Mesendoderm (in vitro differentiated cells): ENCODE data around the gene SRP19.
"Not testable (repeated sequence)": the region's sequence is repeated elsewhere in the genome, so short reads cannot be mapped to it uniquely, and the experiment has no call there.

Experiments
- DNase-seq: peaks from one replicate; pipeline ENCODE4 v3.0.0; 2013
- H2AK5ac ChIP-seq: 2 replicates; pipeline ENCODE4 v1.6.1; 2013; ENCODE audit warnings: low read length, inconsistent platforms
- H2BK120ac ChIP-seq: 2 replicates; pipeline ENCODE4 v1.6.1; 2013; ENCODE audit warnings: low read depth, mild to moderate bottlenecking, low read length, moderate library complexity, mixed read lengths
- H2BK15ac ChIP-seq: replicated peaks from 2 replicates; pipeline ENCODE4 v1.6.1; 2013; ENCODE audit warnings: low read depth, mild to moderate bottlenecking, moderate library complexity
- H2BK5ac ChIP-seq: 2 replicates; pipeline ENCODE4 v1.6.1; 2013; ENCODE audit warnings: low read length, inconsistent platforms
- H3K18ac ChIP-seq: 2 replicates; pipeline ENCODE4 v1.6.1; 2013; ENCODE audit warnings: mild to moderate bottlenecking, low read length, mixed read lengths
- H3K23ac ChIP-seq: one replicate; pipeline ENCODE4 v1.6.1; 2013; ENCODE audit warnings: low read length
- H3K27ac ChIP-seq: 2 replicates; pipeline ENCODE4 v1.5.1; 2013; ENCODE audit warnings: low read depth, mild to moderate bottlenecking, inconsistent platforms, low read length, moderate library complexity
- H3K27me3 ChIP-seq: 2 replicates; pipeline ENCODE4 v1.6.1; 2013; ENCODE audit warnings: low read length, control low read depth, mild to moderate bottlenecking, inconsistent platforms; ENCODE audit not compliant: insufficient read depth, poor library complexity
- H3K36me3 ChIP-seq: 2 replicates; pipeline ENCODE4 v1.6.1; 2013; ENCODE audit warnings: low read length, inconsistent platforms; ENCODE audit not compliant: control insufficient read depth, insufficient read depth
- H3K4ac ChIP-seq: one replicate; pipeline ENCODE4 v1.6.1; 2013; ENCODE audit warnings: low read depth, mild to moderate bottlenecking, low read length, moderate library complexity
- H3K4me1 ChIP-seq: 2 replicates; pipeline ENCODE4 v1.6.1; 2013; ENCODE audit warnings: low read depth, low read length, inconsistent platforms; ENCODE audit not compliant: control insufficient read depth
- H3K4me2 ChIP-seq: 2 replicates; pipeline ENCODE4 v1.6.1; 2013; ENCODE audit warnings: low read length
- H3K4me3 ChIP-seq: 2 replicates; pipeline ENCODE4 v1.5.1; 2013; ENCODE audit warnings: mild to moderate bottlenecking, low read length
- H3K56ac ChIP-seq: one replicate; pipeline ENCODE4 v1.6.1; 2013; ENCODE audit warnings: low read length
- H3K79me1 ChIP-seq: 2 replicates; pipeline ENCODE4 v1.6.1; 2013; ENCODE audit warnings: low read length, inconsistent platforms
- H3K79me2 ChIP-seq: 2 replicates; pipeline ENCODE4 v1.6.1; 2013; ENCODE audit warnings: mild to moderate bottlenecking, low read length; ENCODE audit not compliant: control insufficient read depth, insufficient read depth
- H3K9ac ChIP-seq: 2 replicates; pipeline ENCODE4 v1.6.1; 2013; ENCODE audit warnings: low read length, inconsistent platforms
- H4K5ac ChIP-seq: one replicate; pipeline ENCODE4 v1.6.1; 2013; ENCODE audit warnings: low read length
- H4K8ac ChIP-seq: one replicate; pipeline ENCODE4 v1.6.1; 2013; ENCODE audit warnings: low read depth, mild to moderate bottlenecking, control low read depth, low read length, moderate library complexity
- WGBS: extraction: QIAGEN DNeasy Blood & Tissue Kit; methylation state at CpG from one replicate; pipeline ENCODE4 v1.1.7; 2013; ENCODE audit warnings: low lambda C conversion rate, missing lambda C conversion rate; ENCODE audit not compliant: insufficient coverage; ENCODE audit errors: extremely low coverage; 5-methylcytosine and 5-hydroxymethylcytosine counted together

The SRP19 gene

DNA sequence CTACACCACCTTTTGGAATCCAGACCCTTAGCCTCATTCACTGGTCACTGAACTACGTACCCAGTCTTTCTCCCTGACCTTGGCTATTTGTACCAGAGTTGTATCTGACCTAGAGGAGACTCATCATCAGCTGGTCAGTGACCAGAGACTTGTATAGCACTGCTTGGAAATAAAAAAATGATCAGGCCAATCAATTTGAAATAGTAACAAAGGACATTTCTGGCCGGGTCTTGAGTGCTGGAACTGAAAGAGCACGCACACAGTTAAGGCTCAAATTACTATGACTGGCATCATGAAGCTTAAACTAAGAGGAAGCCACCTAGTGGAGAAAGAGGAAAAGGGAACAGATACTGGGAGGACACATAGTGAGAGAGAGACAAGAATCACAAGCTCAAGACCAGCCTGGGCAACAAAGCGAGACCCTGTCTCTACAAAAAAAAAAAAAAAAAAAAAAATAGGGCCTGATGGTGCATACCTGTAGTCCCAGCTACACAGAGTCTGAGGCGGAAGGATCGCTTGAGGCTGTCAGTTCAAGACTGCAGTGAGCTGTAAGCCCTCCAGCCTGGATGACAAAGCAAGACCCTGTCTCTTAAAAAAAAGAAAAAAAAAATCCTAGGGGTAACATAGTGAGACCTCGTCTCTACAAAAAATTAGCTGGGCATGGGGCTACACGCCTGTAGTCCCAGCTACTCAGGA, 12.8 kb upstream of the SRP19 start:
- Histone ChIP-seq H3K36me3 (no peaks in the 10 kb centered on the region), H2AK5ac (no peak overlapping the region), H3K79me1 (no peaks in the 10 kb centered on the region), H3K18ac (peak overlapping the region; percentile 51), H2BK15ac (no peak overlapping the region), H3K4me3 (no peak overlapping the region), H2BK5ac (no peak overlapping the region), H3K4me2 (no peak overlapping the region), H4K8ac (no peak overlapping the region), H2BK120ac (no peak overlapping the region), H3K4ac (no peak overlapping the region), H3K9ac (no peak overlapping the region), H3K4me1 (peaks cover 3% of the 10 kb centered on the region), H4K5ac (no peak overlapping the region), H3K27ac (no peak overlapping the region), H3K27me3 (no peaks in the 10 kb centered on the region), H3K56ac (no peak overlapping the region), H3K23ac (no peak overlapping the region), H3K79me2 (no peaks in the 10 kb centered on the region)
- DNase-seq, result peak; percentile 93
- WGBS, result no CpG with 5 or more reads among the region's 8 CpGs

DNA sequence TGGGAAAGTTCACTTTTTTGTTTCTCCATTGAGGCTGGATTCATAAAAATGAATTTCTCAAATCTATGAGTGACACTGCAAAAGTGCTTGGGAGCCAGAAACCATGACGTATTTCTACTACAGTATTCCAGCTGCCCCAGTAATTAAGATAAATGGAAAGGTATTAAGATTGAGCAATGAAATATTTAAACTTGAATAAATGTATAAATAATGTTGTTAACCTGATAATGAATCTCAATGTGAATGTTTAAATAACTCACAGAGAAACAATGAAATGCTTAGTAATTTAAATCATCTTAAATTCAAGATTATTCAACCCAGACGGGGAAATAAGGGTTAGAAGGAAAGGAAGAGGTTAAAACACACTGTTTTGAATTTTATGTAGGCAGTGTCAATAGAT, 11.2 kb upstream of the SRP19 start:
- H3K27me3 ChIP-seq, result no peaks in the 10 kb centered on the region
- no peak for DNase-seq
- no peak overlapping the region for H3K56ac ChIP-seq
- no CpG with 5 or more reads among the region's 2 CpGs for WGBS
- H3K27ac ChIP-seq, result no peak overlapping the region
- no peak overlapping the region for H3K4ac ChIP-seq
- H3K36me3 ChIP-seq, result no peaks in the 10 kb centered on the region
- no peaks in the 10 kb centered on the region for H3K79me1 ChIP-seq
- peaks cover 3% of the 10 kb centered on the region for H3K4me1 ChIP-seq
- no peak overlapping the region for H3K4me2 ChIP-seq
- H2BK120ac ChIP-seq, result no peak overlapping the region
- H3K4me3 ChIP-seq, result no peak overlapping the region
- no peak overlapping the region for H2BK5ac ChIP-seq
- no peak overlapping the region for H3K18ac ChIP-seq
- no peak overlapping the region for H2BK15ac ChIP-seq
- no peak overlapping the region for H2AK5ac ChIP-seq
- H3K79me2 ChIP-seq, result no peaks in the 10 kb centered on the region
- no peak overlapping the region for H3K9ac ChIP-seq
- H4K8ac ChIP-seq, result no peak overlapping the region
- no peak overlapping the region for H4K5ac ChIP-seq
- no peak overlapping the region for H3K23ac ChIP-seq

DNA sequence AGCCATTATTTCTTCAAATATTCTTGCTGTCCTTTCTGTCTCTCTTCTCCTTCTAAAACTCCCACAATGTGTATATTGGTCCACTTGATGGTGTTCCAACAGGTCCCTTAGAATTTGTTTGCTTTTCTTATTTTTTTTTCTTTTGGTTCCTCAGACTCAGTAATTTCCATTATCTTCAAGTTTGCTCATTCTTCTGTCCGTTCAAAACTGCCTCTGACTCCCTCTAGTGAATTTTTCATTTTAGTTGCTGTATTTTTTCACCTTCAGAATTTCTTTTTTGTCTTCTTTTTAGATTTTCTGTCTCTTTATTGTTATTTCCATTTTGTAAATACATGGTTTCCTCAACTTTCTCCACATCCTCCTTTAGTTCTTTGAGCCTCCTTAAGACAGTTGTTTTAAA, 6.4 kb upstream of the SRP19 start:
- H3K27me3 ChIP-seq, result no peaks in the 10 kb centered on the region
- no peak overlapping the region for H3K18ac ChIP-seq
- no peak overlapping the region for H3K9ac ChIP-seq
- no peak overlapping the region for H2BK120ac ChIP-seq
- no peak overlapping the region for H3K4me3 ChIP-seq
- no peak overlapping the region for H4K5ac ChIP-seq
- no peak overlapping the region for H3K4me2 ChIP-seq
- H2BK5ac ChIP-seq, result no peak overlapping the region
- DNase-seq, result no peak
- H3K36me3 ChIP-seq, result no peaks in the 10 kb centered on the region
- H3K79me2 ChIP-seq, result no peaks in the 10 kb centered on the region
- no peak overlapping the region for H2BK15ac ChIP-seq
- no peaks in the 10 kb centered on the region for H3K79me1 ChIP-seq
- H4K8ac ChIP-seq, result no peak overlapping the region
- no CpG with 5 or more reads among the region's 1 CpG for WGBS
- no peaks in the 10 kb centered on the region for H3K4me1 ChIP-seq
- no peak overlapping the region for H3K23ac ChIP-seq
- H2AK5ac ChIP-seq, result no peak overlapping the region
- H3K56ac ChIP-seq, result no peak overlapping the region
- no peak overlapping the region for H3K4ac ChIP-seq
- H3K27ac ChIP-seq, result no peak overlapping the region

DNA sequence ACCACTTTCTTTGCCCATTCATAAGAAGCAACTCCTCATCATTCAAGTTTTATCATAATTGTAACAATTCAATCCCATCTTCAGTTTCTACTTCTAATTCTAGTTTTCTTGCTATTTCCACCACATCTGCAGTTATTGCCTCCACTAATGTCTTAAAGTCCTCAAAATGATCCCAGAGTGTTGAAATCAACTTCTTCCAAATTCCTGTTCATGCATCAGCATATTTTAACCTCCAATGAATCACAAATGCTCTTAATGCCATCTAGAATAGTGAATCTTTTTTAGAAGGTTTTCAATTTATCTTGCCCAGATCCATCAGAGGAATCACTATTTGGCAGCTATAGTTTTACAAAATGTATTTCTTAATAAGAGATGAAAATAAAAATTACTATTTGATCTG, 3.2 kb upstream of the SRP19 start:
- DNase-seq, result no peak

DNA sequence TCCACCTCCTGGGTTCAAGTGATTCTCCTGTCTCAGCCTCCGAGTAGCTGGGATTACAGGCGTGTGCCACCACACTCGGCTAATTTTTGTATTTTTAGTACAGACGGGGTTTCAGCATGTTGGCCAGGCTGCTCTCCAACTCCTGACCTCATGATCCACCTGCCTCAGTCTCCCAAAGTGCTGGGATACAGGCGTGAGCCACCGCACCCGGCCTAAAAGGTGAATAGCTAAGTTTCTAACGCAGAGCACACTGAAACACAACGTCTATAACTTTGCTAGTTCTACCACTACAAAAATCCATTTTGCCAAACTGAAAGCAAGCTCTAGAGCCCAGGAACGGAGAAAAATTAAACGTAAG, 537 bp upstream of the SRP19 start:
- Histone ChIP-seq H3K9ac (peak overlapping the region; percentile 92), H3K4ac (peak overlapping the region; percentile 71), H4K5ac (peak overlapping the region; percentile 98), H4K8ac (peak overlapping the region; percentile 96), H2BK5ac (peak overlapping the region; percentile 84), H3K4me2 (peak overlapping the region; percentile 88), H3K4me3 (peak overlapping the region; percentile 35), H3K56ac (peak overlapping the region; percentile 93), H3K79me2 (peaks cover 25% of the 10 kb centered on the region)
- no CpG with 5 or more reads among the region's 11 CpGs for WGBS
- not testable (repeated sequence) for H3K18ac ChIP-seq, H3K79me1 ChIP-seq, H3K4me1 ChIP-seq, H2AK5ac ChIP-seq, H3K23ac ChIP-seq, H2BK15ac ChIP-seq, H3K27me3 ChIP-seq, H3K36me3 ChIP-seq, DNase-seq, H2BK120ac ChIP-seq, H3K27ac ChIP-seq

More for the DNA sequence above, 3.2 kb upstream of the SRP19 start:
- Histone ChIP-seq H3K79me1 (peaks cover 3% of the 10 kb centered on the region), H2BK5ac (no peak overlapping the region), H3K4me2 (no peak overlapping the region), H3K79me2 (peaks cover 17% of the 10 kb centered on the region), H3K18ac (no peak overlapping the region), H3K4ac (no peak overlapping the region), H3K27me3 (no peaks in the 10 kb centered on the region), H2AK5ac (no peak overlapping the region), H4K5ac (no peak overlapping the region), H3K56ac (no peak overlapping the region), H2BK120ac (no peak overlapping the region), H3K4me3 (no peak overlapping the region), H3K4me1 (peaks cover 3% of the 10 kb centered on the region), H3K36me3 (no peaks in the 10 kb centered on the region), H3K23ac (no peak overlapping the region), H2BK15ac (no peak overlapping the region), H3K9ac (no peak overlapping the region), H3K27ac (no peak overlapping the region), H4K8ac (no peak overlapping the region)

DNA sequence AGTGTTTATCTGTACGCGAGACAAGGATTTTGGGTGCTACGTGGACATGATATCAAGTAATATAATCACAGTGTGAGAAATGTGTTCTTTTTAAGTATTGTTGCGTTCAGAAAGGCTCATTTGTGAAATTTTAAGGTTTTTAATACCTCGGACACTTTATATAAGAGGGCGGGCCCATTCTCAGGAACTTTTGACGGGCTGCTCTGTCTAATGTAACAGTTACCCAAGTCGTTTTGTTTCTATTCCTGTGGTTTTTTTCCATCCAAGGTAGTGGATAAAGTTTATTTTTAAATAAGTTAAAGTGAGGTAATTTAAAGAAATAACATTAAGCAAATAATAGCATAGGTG, 525 bp downstream of the SRP19 start:
- peak overlapping the region; percentile 78 for H4K8ac ChIP-seq
- no peak overlapping the region for H2BK120ac ChIP-seq
- peak overlapping the region; percentile 99 for H3K56ac ChIP-seq
- peak overlapping the region; percentile 71 for H3K18ac ChIP-seq
- no peak for DNase-seq
- no peak overlapping the region for H2AK5ac ChIP-seq
- peaks cover 1% of the 10 kb centered on the region for H3K36me3 ChIP-seq
- H3K79me2 ChIP-seq, result peaks cover 25% of the 10 kb centered on the region
- H3K9ac ChIP-seq, result peak overlapping the region; percentile 99
- peak overlapping the region; percentile 69 for H3K4me2 ChIP-seq
- WGBS, result no CpG with 5 or more reads among the region's 8 CpGs
- H3K27ac ChIP-seq, result peak overlapping the region; percentile 92
- peak overlapping the region; percentile 85 for H3K4ac ChIP-seq
- H4K5ac ChIP-seq, result no peak overlapping the region
- peak overlapping the region; percentile 99 for H3K4me3 ChIP-seq
- peaks cover 7% of the 10 kb centered on the region for H3K79me1 ChIP-seq
- H3K27me3 ChIP-seq, result no peaks in the 10 kb centered on the region
- peaks cover 5% of the 10 kb centered on the region for H3K4me1 ChIP-seq
- H2BK15ac ChIP-seq, result no peak overlapping the region
- no peak overlapping the region for H2BK5ac ChIP-seq
- H3K23ac ChIP-seq, result no peak overlapping the region
